ENCODE results near the gene SPINDOC.

DNA sequence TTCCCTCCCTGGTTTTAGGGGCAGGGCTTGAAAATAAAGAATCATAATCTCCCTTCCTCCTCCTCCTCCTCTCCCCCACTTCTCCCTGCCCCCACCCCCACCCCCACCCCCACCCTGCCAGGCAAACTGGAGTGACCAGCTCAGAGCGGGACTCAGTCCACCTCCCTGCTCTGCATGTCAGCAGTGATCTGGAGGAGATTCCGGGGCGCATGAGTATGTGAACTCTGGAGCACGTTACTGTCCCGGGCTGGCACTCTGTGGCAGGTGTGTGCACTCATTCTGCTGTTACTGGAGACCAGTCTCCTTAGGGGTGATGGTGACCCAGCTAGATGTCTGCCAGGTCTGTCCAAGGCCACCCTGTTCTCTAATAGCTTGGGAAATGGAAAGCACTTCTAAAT is 59.5 kb downstream of the SPINDOC start:
- TF ChIP-seq CTCF (IDR thresholded peaks at IDR 0.05) (no peak), POLR2A (IDR thresholded peaks at IDR 0.05) (no peak)

All from heart left ventricle (tissue), 13 donors.